Endothelial cell of umbilical vein (primary cell): ENCODE measurements around the gene MAP4K3.

Experiments
- CTCF ChIP-seq, 2 donors: IDR thresholded peaks; 1 replicate in 1 of 2; 2 replicates in 1 of 2; pipeline ENCODE4 v1.5.1; 2011; ENCODE audit warnings: low read length in 2 of 2, mild to moderate bottlenecking in 2 of 2, moderate library complexity in 2 of 2, control low read depth in 1 of 2, inconsistent platforms in 1 of 2, low read depth in 1 of 2; ENCODE audit not compliant: insufficient read depth in 1 of 2; ENCODE audit errors: extremely low read depth in 1 of 2
- EZH2 ChIP-seq: IDR thresholded peaks from 2 replicates; pipeline ENCODE4 v1.6.1; 2012; ENCODE audit warnings: borderline replicate concordance, low read depth, mild to moderate bottlenecking, moderate library complexity, low read length, inconsistent platforms; ENCODE audit not compliant: severe bottlenecking
- GATA2 ChIP-seq: IDR thresholded peaks from 2 replicates; pipeline ENCODE4 v1.7.0; 2011; ENCODE audit warnings: low read depth, mild to moderate bottlenecking, moderate library complexity, mixed read lengths, low read length; ENCODE audit not compliant: insufficient read length, insufficient read depth
- JUN ChIP-seq: IDR thresholded peaks from 2 replicates; pipeline ENCODE4 v1.6.1; 2011; ENCODE audit warnings: borderline replicate concordance, low read depth; ENCODE audit not compliant: insufficient read length, insufficient read depth
- POLR2A ChIP-seq: IDR thresholded peaks from 2 replicates; pipeline ENCODE4 v1.6.1; 2012; ENCODE audit warnings: low read depth, mild to moderate bottlenecking, control low read depth, low read length
- POLR2AphosphoS5 ChIP-seq: IDR thresholded peaks from 2 replicates; pipeline ENCODE4 v1.6.1; 2012; ENCODE audit warnings: low read depth, mild to moderate bottlenecking, control low read depth, low read length, moderate library complexity; ENCODE audit not compliant: insufficient read depth
- TF ChIP-seq, protein P1 (sequence below): IDR thresholded peaks from 2 replicates; pipeline ENCODE4 v1.6.1; 2011; ENCODE audit not compliant: insufficient read depth, insufficient read length

DNA sequence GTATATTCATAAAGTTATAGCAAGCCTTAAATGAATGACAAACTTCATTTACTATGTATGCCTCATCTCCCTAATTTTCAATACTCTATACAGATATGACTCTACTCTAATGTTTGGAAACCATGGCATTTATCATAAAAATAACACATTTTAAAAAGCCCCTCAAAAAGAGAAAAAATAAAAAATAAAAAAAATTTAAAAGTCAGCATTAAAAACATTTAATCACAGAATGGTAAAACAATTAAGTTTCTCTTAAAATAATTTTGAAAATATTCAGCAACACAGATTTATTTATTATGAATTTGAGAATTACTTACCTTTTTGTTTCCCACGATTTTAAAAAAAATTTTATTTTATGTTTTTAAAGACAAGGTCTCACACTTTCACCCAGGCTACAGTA lies 128.3 kb downstream of the MAP4K3 start:
- TF ChIP-seq POLR2A (no peak), CTCF (IDR thresholded peaks at IDR 0.05; ENCODE audit: extremely low read depth in 1 of 2, insufficient read depth in 1 of 2, low read depth in 1 of 2, low read length in 2 of 2) (no peak), POLR2AphosphoS5 (no peak), EZH2 (no peak), GATA2 (no peak), JUN (no peak)
- TF ChIP-seq, protein P1, sequence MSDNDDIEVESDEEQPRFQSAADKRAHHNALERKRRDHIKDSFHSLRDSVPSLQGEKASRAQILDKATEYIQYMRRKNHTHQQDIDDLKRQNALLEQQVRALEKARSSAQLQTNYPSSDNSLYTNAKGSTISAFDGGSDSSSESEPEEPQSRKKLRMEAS, result no peak
